Effector memory CD4-positive, alpha-beta T cell (primary cell): Measurements from ENCODE around the gene SSTR5.

ENCODE experiments used
- DNase-seq, 3 donors: peaks; one replicate each; pipeline ENCODE4 v3.0.0-alpha.2; 2020
- H3K27ac ChIP-seq: 2 replicates; pipeline ENCODE4 v1.7.0; 2013; ENCODE audit warnings: mild to moderate bottlenecking, low read length, moderate library complexity; ENCODE audit not compliant: insufficient read depth, poor library complexity, severe bottlenecking
- H3K27me3 ChIP-seq: replicated peaks from 2 replicates; pipeline ENCODE4 v1.7.0; 2013; ENCODE audit warnings: mild to moderate bottlenecking, low read length; ENCODE audit not compliant: insufficient read depth, control insufficient read depth, poor library complexity, severe bottlenecking
- H3K36me3 ChIP-seq: 2 replicates; pipeline ENCODE4 v1.7.0; 2013; ENCODE audit warnings: mild to moderate bottlenecking, low read length, moderate library complexity; ENCODE audit not compliant: control insufficient read depth, insufficient read depth
- H3K4me1 ChIP-seq: 2 replicates; pipeline ENCODE4 v1.7.0; 2013; ENCODE audit warnings: low read length, mild to moderate bottlenecking; ENCODE audit not compliant: control insufficient read depth, insufficient read depth, poor library complexity, severe bottlenecking
- H3K4me3 ChIP-seq: 2 replicates; pipeline ENCODE4 v1.7.0; 2013; ENCODE audit warnings: low read length, low read depth, mild to moderate bottlenecking; ENCODE audit not compliant: insufficient read depth, poor library complexity, severe bottlenecking
- H3K9me3 ChIP-seq: 2 replicates; pipeline ENCODE4 v1.7.0; 2013; ENCODE audit warnings: mild to moderate bottlenecking, low read length, moderate library complexity; ENCODE audit not compliant: control insufficient read depth

SSTR5 gene

GRCh38 chr16:1053700-1054368 lies 18.7 kb upstream of the SSTR5 start:
- H3K4me3 ChIP-seq, result no peak overlapping the region
- H3K27me3 ChIP-seq, result peaks cover 4% of the 10 kb centered on the region
- no peak overlapping the region for H3K27ac ChIP-seq
- no peak for DNase-seq
- H3K4me1 ChIP-seq, result no peaks in the 10 kb centered on the region
- no peaks in the 10 kb centered on the region for H3K36me3 ChIP-seq
- no peaks in the 10 kb centered on the region for H3K9me3 ChIP-seq

- Histone ChIP-seq H3K36me3 (no peaks in the 10 kb centered on the region), H3K9me3 (no peaks in the 10 kb centered on the region), H3K27me3 (peaks cover 4% of the 10 kb centered on the region), H3K4me1 (no peaks in the 10 kb centered on the region), H3K4me3 (no peak overlapping the region), H3K27ac (no peak overlapping the region)
- DNase-seq, result no peak
Measured at GRCh38 chr16:1054660-1055556, 17.6 kb upstream of the SSTR5 start.

- H3K9me3 ChIP-seq, result no peaks in the 10 kb centered on the region
Measured at GRCh38 chr16:1055557-1055924, 17.0 kb upstream of the SSTR5 start.

GRCh38 chr16:1056196-1056595 lies 16.4 kb upstream of the SSTR5 start:
- Histone ChIP-seq H3K4me3 (no peak overlapping the region), H3K27ac (no peak overlapping the region), H3K9me3 (no peaks in the 10 kb centered on the region), H3K4me1 (no peaks in the 10 kb centered on the region), H3K36me3 (no peaks in the 10 kb centered on the region), H3K27me3 (peaks cover 4% of the 10 kb centered on the region)
- DNase-seq, result no peak

More at GRCh38 chr16:1055557-1055924, 17.0 kb upstream of the SSTR5 start:
- no peak for DNase-seq
- H3K36me3 ChIP-seq, result no peaks in the 10 kb centered on the region
- H3K4me1 ChIP-seq, result no peaks in the 10 kb centered on the region
- no peak overlapping the region for H3K4me3 ChIP-seq
- H3K27me3 ChIP-seq, result peaks cover 4% of the 10 kb centered on the region
- no peak overlapping the region for H3K27ac ChIP-seq

- no peaks in the 10 kb centered on the region for H3K36me3 ChIP-seq
- peaks cover 4% of the 10 kb centered on the region for H3K27me3 ChIP-seq
- DNase-seq, result peak in 2 of 3 donors; percentile 15 to 31
- H3K4me3 ChIP-seq, result no peak overlapping the region
- H3K4me1 ChIP-seq, result no peaks in the 10 kb centered on the region
- H3K9me3 ChIP-seq, result no peaks in the 10 kb centered on the region
- no peak overlapping the region for H3K27ac ChIP-seq
Measured at GRCh38 chr16:1057252-1057932, 15.2 kb upstream of the SSTR5 start.

GRCh38 chr16:1058216-1058615 lies 14.3 kb upstream of the SSTR5 start:
- Histone ChIP-seq H3K27me3 (peaks cover 4% of the 10 kb centered on the region), H3K27ac (no peak overlapping the region)

GRCh38 chr16:1059310-1059709 lies 13.2 kb upstream of the SSTR5 start:
- H3K27me3 ChIP-seq, result peaks cover 4% of the 10 kb centered on the region

More at GRCh38 chr16:1058216-1058615, 14.3 kb upstream of the SSTR5 start:
- DNase-seq, result no peak
- no peaks in the 10 kb centered on the region for H3K9me3 ChIP-seq
- no peaks in the 10 kb centered on the region for H3K36me3 ChIP-seq
- no peak overlapping the region for H3K4me3 ChIP-seq
- no peaks in the 10 kb centered on the region for H3K4me1 ChIP-seq

GRCh38 chr16:1060416-1061340 lies 11.9 kb upstream of the SSTR5 start:
- Histone ChIP-seq H3K36me3 (no peaks in the 10 kb centered on the region), H3K27me3 (peaks cover 8% of the 10 kb centered on the region)

More at GRCh38 chr16:1059310-1059709, 13.2 kb upstream of the SSTR5 start:
- Histone ChIP-seq H3K27ac (no peak overlapping the region), H3K9me3 (no peaks in the 10 kb centered on the region), H3K4me1 (no peaks in the 10 kb centered on the region), H3K36me3 (no peaks in the 10 kb centered on the region), H3K4me3 (no peak overlapping the region)
- DNase-seq, result no peak

GRCh38 chr16:1061769-1062505 lies 10.6 kb upstream of the SSTR5 start:
- Histone ChIP-seq H3K4me1 (no peaks in the 10 kb centered on the region), H3K9me3 (no peaks in the 10 kb centered on the region), H3K27me3 (peaks cover 21% of the 10 kb centered on the region), H3K36me3 (no peaks in the 10 kb centered on the region), H3K4me3 (no peak overlapping the region), H3K27ac (no peak overlapping the region)
- no peak for DNase-seq

More at GRCh38 chr16:1060416-1061340, 11.9 kb upstream of the SSTR5 start:
- no peak for DNase-seq
- Histone ChIP-seq H3K4me3 (no peak overlapping the region), H3K27ac (no peak overlapping the region), H3K9me3 (no peaks in the 10 kb centered on the region), H3K4me1 (no peaks in the 10 kb centered on the region)
